ENCODE data around the gene PDGFRA.
A peak's percentile ranks its signal among the peaks of the same experiment; 100 is the strongest.
"Not testable (repeated sequence)": the region's sequence is repeated elsewhere in the genome, so short reads cannot be mapped to it uniquely, and the experiment has no call there.

Gene PDGFRA

GRCh38 chr4:54320826-54321685, 92.0 kb downstream of the PDGFRA start:
- DNase-seq (ENCODE audit: low read depth) = no peak

- peak; percentile 28 for DNase-seq (ENCODE audit: low read depth)
These were observed 93.8 kb downstream of the PDGFRA start for GRCh38 chr4:54322818-54323417.

- DNase-seq (ENCODE audit: low read depth) = no peak
These were observed 101.8 kb downstream of the PDGFRA start for GRCh38 chr4:54330896-54331295.

- no peak for DNase-seq (ENCODE audit: low read depth)
These were observed 103.4 kb downstream of the PDGFRA start for GRCh38 chr4:54332542-54332941.

GRCh38 chr4:54333657-54334056, 104.6 kb downstream of the PDGFRA start:
- no peak for DNase-seq (ENCODE audit: low read depth)

GRCh38 chr4:54334769-54335168, 105.7 kb downstream of the PDGFRA start:
- DNase-seq (ENCODE audit: low read depth) = not testable (repeated sequence)

- DNase-seq (ENCODE audit: low read depth) = no peak
These were observed 107.9 kb downstream of the PDGFRA start for GRCh38 chr4:54337009-54337408.

- DNase-seq (ENCODE audit: low read depth) = not testable (repeated sequence)
These were observed 113.0 kb downstream of the PDGFRA start for GRCh38 chr4:54342067-54342466.

Measured in activated T-cell treated with anti-CD3 and anti-CD28 coated beads for 24 hours (primary cell).